NCI-H2107 (cell line): ENCODE measurements around the gene GBX1.

Experiments
- DNase-seq: peaks from one replicate; lab custom pipeline; 2025; lab: John Stamatoyannopoulos, UW

GBX1 gene

GRCh38 chr7:151193203-151193978, 25.9 kb upstream of the GBX1 start:
- no peak for DNase-seq

DNA sequence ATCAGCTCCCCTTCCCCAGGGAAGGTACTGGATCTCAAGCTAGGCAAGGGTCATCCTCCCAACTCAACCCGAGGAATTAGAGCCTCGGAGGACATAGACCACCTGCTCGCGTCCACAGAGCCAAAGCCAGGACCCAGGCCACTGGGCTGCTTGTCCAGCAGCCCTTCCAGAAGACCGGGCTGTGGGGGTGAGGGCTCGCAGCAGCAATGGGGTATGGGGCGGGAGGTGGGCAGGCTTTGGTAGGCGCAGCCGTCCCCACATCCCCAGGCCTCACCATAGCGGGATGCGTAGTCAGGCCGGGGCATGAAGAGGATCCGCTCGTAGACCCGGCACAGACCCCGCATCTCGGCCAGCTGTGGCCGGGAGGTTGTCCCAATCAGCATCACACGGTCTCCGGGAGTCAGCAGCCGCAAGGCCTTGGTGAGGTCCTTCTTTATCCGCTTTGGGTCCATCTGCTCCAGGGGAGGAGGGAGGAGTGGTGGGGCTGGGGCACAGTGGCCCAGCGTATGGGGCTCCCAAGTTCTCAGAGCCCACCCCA, 24.6 kb upstream of the GBX1 start:
- DNase-seq = no peak

- no peak for DNase-seq
Observed at GRCh38 chr7:151191544-151191943, 24.1 kb upstream of the GBX1 start.

- no peak for DNase-seq
Observed at GRCh38 chr7:151189038-151189437, 21.5 kb upstream of the GBX1 start.

DNA sequence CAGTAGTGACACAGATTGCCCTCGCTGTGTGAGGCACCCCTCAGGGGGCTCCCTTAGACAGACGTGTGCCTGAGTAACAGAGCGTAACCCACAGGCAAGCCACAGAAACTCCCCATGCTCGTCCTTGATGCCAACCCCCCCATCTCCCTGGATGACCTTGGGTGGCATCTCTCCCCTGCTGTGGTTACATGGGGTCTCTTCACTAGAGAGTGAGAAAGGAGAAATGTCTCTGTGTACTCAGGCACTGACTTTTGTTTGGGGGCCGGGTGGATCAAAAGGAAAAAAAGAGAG, 20.7 kb upstream of the GBX1 start:
- no peak for DNase-seq

GRCh38 chr7:151187409-151188251, 20.1 kb upstream of the GBX1 start:
- DNase-seq = no peak

- no peak for DNase-seq
Observed at GRCh38 chr7:151186640-151187408, 19.3 kb upstream of the GBX1 start, which contains the start of gene ASB10. TSS of gene ASB10 (minus strand) at chr7:151187250. CDS start at chr7:151187130, 120 bp downstream.

- no peak for DNase-seq
Observed at GRCh38 chr7:151185762-151186639, 18.5 kb upstream of the GBX1 start.

GRCh38 chr7:151181011-151181431, 13.5 kb upstream of the GBX1 start:
- DNase-seq = no peak

DNA sequence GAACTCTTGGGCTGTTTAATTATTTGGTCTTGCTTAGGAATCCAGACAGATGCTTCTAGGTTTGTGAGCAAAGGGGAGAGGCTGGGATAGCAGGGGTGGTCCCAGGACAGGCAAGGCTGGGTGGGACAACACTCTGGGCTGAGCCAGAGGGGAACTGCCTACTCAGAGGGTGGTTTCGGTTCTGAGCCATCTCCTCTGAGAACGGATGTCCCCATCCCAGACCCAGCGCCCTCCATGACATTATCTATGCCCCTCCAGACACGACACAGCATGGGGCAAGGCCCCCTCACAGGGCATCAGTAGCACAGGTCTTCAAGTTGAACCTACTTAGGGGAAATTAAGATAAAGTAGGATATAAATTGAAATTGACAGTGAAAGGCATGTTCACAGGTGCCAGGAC, 12.5 kb upstream of the GBX1 start:
- DNase-seq = no peak

- DNase-seq = no peak
Observed at GRCh38 chr7:151179287-151179860, 11.9 kb upstream of the GBX1 start.

- no peak for DNase-seq
Observed at GRCh38 chr7:151178831-151179230, 11.3 kb upstream of the GBX1 start.

DNA sequence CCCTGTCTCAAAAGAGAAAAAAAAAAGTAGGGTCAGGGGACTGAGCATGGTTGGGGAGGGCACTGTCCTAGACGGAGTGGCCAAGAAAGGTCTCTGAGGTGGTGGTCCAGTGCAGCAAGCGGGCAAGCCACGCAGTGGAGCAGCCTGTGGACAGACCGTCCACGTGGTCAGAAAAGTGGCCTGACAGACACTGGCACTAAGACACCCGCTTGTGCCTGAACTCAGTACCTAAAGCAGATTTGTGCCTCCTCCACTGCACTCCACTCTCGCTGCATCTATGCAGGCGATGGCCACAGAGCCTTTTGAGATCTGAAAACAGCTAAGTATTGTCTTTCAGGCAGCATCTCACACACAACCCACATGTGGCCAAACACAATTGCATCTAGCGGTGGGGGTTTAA, 10.7 kb upstream of the GBX1 start:
- no peak for DNase-seq

- no peak for DNase-seq
Observed at GRCh38 chr7:151177310-151177709, 9.8 kb upstream of the GBX1 start.

DNA sequence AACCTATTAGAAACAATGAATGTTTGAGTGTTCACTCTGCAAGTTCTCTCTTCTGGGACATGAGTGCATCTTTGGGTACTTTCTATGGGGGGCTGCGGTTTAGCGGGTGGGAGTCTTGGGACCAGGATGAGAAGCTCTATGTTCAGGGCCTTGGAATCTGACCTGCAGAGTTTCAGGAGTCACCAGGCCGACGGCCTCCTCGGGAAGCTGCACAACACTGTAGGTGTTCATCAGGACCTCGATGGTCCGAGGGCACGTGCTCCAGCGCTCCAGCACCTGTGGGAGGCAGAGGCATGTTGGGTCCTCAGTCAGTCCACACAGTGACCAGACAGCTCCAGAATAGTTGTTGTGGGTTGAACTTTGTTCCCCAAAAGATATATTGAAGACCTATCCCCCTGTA, 8.9 kb upstream of the GBX1 start:
- no peak for DNase-seq

GRCh38 chr7:151175793-151176311, 8.4 kb upstream of the GBX1 start:
- no peak for DNase-seq

DNA sequence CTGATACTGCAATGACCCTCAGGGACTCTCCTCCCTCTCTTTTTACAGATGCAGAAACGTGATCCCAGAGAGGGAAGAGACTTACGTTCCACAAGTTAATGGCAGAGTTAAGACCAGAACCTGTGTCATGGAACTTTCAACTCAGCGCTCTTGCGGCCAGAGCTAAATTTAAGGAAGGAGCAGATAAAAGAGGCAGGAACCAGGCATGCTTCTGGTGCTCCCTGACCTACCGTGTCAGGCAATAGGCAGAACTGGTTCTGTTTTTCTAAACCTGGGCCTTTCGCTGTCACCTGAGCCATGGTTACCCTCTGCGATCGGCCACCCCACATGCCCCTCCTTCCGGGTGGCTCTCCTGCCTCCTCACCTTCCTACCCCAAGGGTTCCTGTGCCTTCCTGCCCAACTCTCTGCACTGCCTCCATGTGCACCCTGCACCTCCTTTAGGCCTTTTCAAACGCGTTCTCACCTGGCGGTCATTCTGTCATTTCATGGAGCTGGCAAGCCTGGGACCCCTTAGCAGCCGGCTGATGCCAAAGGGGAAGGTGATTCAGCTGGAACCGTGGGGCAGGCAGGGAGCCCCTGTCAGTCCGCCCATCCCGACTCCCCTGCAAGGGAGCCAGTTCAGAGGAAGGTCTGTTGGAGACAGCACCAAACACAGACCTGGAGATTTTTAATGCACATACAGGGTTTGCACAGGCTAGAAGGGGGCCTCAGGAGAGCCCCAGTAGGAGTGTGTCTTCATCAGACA, 7.7 kb upstream of the GBX1 start:
- DNase-seq = no peak

- DNase-seq = no peak
Observed at GRCh38 chr7:151174246-151175046, 7.0 kb upstream of the GBX1 start.
